Retinal pigment epithelial cell (primary cell): ENCODE data around the gene C10orf71.

Source experiments
- DNase-seq: peaks from one replicate; pipeline ENCODE4 v3.0.0-alpha.2; 2010; ENCODE audit warnings: low read depth
- H3K4me3 ChIP-seq: 2 replicates; pipeline ENCODE4 v1.5.1; 2011; ENCODE audit warnings: mild to moderate bottlenecking, low read length, control low read depth, moderate library complexity
- CTCF ChIP-seq: conservative IDR thresholded peaks from 2 replicates; pipeline ENCODE4 v1.5.1; 2011; ENCODE audit warnings: low read depth, low read length, control low read depth, inconsistent platforms

C10orf71 gene

DNA sequence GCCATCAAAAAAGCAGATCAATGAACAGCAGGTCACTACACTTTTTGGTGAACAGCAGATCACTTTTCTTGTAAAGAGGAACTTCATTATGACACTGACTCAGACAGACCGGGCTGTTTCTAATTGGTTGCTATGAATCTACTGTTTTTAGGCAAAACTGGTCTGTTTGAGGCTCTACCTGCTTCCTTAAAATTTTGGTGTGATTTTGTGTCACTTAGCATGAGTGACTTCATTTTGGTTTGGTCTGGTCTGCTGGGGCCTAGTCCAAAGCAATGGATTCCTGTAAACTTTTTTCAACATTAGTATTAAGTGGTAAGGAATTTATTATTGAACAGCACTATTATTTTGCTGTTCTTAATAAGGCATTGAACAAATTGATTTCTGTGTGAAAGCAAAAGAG, 41.8 kb upstream of the C10orf71 start:
- DNase-seq: no peak
- no peak overlapping the region for H3K4me3 ChIP-seq
- no peak for TF ChIP-seq CTCF

- TF ChIP-seq CTCF: no peak
- no peak for DNase-seq
- H3K4me3 ChIP-seq: no peak overlapping the region
Observed at GRCh38 chr10:49257626-49258349, 41.2 kb upstream of the C10orf71 start.

- no peak for TF ChIP-seq CTCF
- no peak for DNase-seq
- no peak overlapping the region for H3K4me3 ChIP-seq
Observed at GRCh38 chr10:49258350-49258683, 40.7 kb upstream of the C10orf71 start.

DNA sequence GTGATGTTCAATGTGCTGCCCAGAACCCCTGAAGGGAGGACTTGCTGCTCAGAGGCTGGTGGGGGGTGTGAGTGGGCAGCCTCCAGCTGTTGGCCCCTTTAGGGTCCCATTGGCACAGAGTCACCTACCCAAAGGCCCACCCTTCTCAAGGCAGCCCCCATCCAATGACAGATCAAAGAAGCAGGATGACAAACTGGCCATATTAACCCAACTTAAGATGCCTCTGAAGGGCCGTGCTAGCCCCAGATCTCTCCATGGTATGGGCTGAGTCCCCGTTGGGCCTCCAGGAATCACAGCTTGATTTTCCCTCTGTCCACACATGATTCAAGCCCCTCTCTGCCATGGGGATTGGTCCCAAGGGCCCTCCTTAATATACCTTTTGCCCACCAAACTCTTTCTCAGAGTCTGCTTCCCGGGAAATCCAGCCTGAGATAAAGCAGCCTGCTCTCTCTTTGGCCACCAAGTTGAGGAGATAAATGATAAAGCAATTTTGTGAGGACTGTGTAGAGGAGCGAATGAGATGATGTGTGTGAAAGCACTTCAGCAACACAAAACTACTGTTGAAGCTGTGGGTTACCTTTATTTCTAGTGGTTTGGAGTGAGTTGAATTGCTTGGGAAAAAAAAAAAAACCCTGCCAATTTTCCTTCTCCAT, 38.2 kb upstream of the C10orf71 start:
- H3K4me3 ChIP-seq: no peak overlapping the region
- DNase-seq: no peak
- TF ChIP-seq CTCF: no peak

DNA sequence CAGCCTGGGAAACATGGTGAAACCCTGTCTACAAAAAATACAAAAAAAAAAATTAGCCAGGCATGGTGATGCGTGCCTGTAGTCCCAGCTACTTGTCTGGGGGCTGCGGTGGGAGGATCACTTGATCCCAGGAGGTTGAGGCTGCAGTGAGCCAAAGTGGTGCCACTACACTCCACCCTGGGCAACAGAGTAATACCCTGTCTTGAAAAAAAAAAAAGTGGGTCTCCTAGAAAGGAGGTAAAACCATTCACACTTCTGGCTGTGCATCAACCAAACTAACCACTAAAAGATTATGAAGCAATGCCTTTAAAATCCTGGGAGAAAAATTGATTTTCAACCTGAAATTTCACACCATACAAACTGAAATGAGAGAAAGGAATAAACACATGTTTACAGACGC, 35.4 kb upstream of the C10orf71 start:
- no peak overlapping the region for H3K4me3 ChIP-seq
- TF ChIP-seq CTCF: no peak
- DNase-seq: no peak

GRCh38 chr10:49264177-49264677, 34.7 kb upstream of the C10orf71 start:
- DNase-seq: no peak
- no peak overlapping the region for H3K4me3 ChIP-seq
- TF ChIP-seq CTCF: no peak

DNA sequence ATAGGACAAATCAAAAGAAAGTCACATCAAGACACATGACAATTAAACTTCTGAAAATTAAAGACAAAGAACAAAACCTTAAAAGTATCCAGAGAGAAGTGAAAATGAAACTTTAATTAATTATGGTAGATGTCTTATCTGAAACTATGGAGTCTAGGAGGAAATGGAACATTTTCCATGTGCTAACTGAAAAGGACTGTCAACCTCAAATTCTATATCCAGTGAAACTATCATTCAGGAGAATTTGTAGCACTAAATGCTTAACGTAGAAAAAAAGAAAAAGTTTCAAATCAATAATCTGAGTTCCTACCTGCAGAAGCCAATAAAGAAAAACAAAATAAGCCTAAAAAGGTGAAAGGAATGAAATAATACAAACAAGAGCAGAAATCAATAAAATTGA, 33.1 kb upstream of the C10orf71 start:
- no peak overlapping the region for H3K4me3 ChIP-seq
- DNase-seq: no peak
- no peak for TF ChIP-seq CTCF
